HepG2 (cell line): ENCODE measurements around the gene ZNF189. TPM values are rescaled to one million over a fixed set of nuclear protein-coding genes. Genes with fewer than 3 reads are reported as not detected.

Source experiments
- JARID2 ChIP-seq: sonication (generic); formaldehyde crosslinking; IDR thresholded peaks from 2 replicates; pipeline ENCODE4 v1.8.1; 2023; ENCODE audit warnings: missing genetic modification reagents, inconsistent platforms; ENCODE audit not compliant: insufficient replicate concordance
- JUND ChIP-seq: sonication (generic); formaldehyde crosslinking; IDR thresholded peaks from 2 replicates; pipeline ENCODE4 v1.8.0; 2022; ENCODE audit warnings: mild to moderate bottlenecking, missing genetic modification reagents
- MAFF ChIP-seq: IDR thresholded peaks from 2 replicates; pipeline ENCODE4 v1.6.1; 2011; ENCODE audit warnings: low read depth, low read length, improper control_type of control experiment
- NCOA2 ChIP-seq: sonication (generic); formaldehyde crosslinking; IDR thresholded peaks from 2 replicates; pipeline ENCODE4 v1.8.0; 2022; ENCODE audit warnings: inconsistent platforms
- NFATC3 ChIP-seq: sonication (generic); formaldehyde crosslinking; IDR thresholded peaks from 2 replicates; pipeline ENCODE4 v1.5.1; 2020; ENCODE audit warnings: mild to moderate bottlenecking, missing genetic modification reagents
- SMARCC2 ChIP-seq: fragments of 450-650 bp; IDR thresholded peaks from 2 replicates; pipeline ENCODE4 v1.6.1; 2017; ENCODE audit warnings: antibody characterized with exemption, mild to moderate bottlenecking
- SOX5 ChIP-seq: IDR thresholded peaks from 2 replicates; pipeline ENCODE4 v1.6.1; 2016; ENCODE audit warnings: borderline replicate concordance
- SP2 ChIP-seq: sonication (generic); formaldehyde crosslinking; IDR thresholded peaks from 2 replicates; pipeline ENCODE4 v1.5.1; 2020; ENCODE audit warnings: mild to moderate bottlenecking, missing genetic modification reagents
- TCF12 ChIP-seq, 2 experiments: fragments of 450-650 bp in 1 of 2; sonication (generic) in 1 of 2; formaldehyde crosslinking in 1 of 2; IDR thresholded peaks; 2 replicates each; pipeline versions ENCODE4 v1.6.1 to v1.8.0; 2017 to 2022; ENCODE audit warnings: antibody characterized with exemption in 1 of 2, mild to moderate bottlenecking in 1 of 2, missing genetic modification reagents in 1 of 2, moderate library complexity in 1 of 2
- ZNF558 ChIP-seq: sonication (generic); formaldehyde crosslinking; IDR thresholded peaks from 2 replicates; pipeline ENCODE4 v1.9.0; 2022; ENCODE audit warnings: mild to moderate bottlenecking, missing genetic modification reagents, borderline replicate concordance
- ZNF766 ChIP-seq: sonication (generic); formaldehyde crosslinking; IDR thresholded peaks from 2 replicates; pipeline ENCODE4 v1.5.0; 2020; ENCODE audit warnings: missing genetic modification reagents, borderline replicate concordance
- polyA plus RNA-seq, 8 experiments: library from polyadenylated mRNA; depleted of rRNA in 3 of 8; stranded (reverse) in 7 of 8; unstranded in 1 of 8; fragments of >200 nt; fragmentation: Illumina TruSeq in 4 of 8; extraction: Trizol in 4 of 8; gene quantifications; 2 replicates each; pipeline versions ENCODE4 v1.2.1 to v1.2.3, GENCODE V29; 2011 to 2016; ENCODE audit warnings: low read depth in 4 of 8, missing spikeins in 1 of 8, mixed read lengths in 1 of 8; ENCODE audit not compliant: insufficient read depth in 1 of 8
- total RNA-seq, 5 experiments: library from RNA; depleted of rRNA; stranded (reverse); fragments of >200 nt; fragmentation: Illumina TruSeq; extraction: Trizol; gene quantifications; 2 replicates each; pipeline ENCODE4 v1.2.3, GENCODE V29; 2016; ENCODE audit warnings: low read depth in 1 of 5
- TF ChIP-seq, protein P1 (sequence below), 2 experiments: fragments of 450-650 bp in 1 of 2; sonication (generic) in 1 of 2; formaldehyde crosslinking in 1 of 2; IDR thresholded peaks; 2 replicates each; pipeline versions ENCODE4 v1.6.1 to v1.8.0; 2016 to 2022; ENCODE audit warnings: antibody characterized with exemption in 1 of 2, mild to moderate bottlenecking in 1 of 2, missing genetic modification reagents in 1 of 2
- TF ChIP-seq, protein P2 (sequence below): sonication (generic); formaldehyde crosslinking; IDR thresholded peaks from 2 replicates; pipeline ENCODE4 v1.4.0; 2020; ENCODE audit warnings: missing genetic modification reagents, borderline replicate concordance
- TF ChIP-seq, protein P3 (sequence below): sonication (generic); formaldehyde crosslinking; conservative IDR thresholded peaks from 2 replicates; pipeline ENCODE4 v1.8.0; 2022; ENCODE audit warnings: low read depth, missing genetic modification reagents
- TF ChIP-seq, protein P4 (sequence below): sonication (generic); formaldehyde crosslinking; IDR thresholded peaks from 2 replicates; pipeline ENCODE4 v1.5.0; 2020; ENCODE audit warnings: missing genetic modification reagents

The ZNF189 gene
- total and polyA plus RNA-seq, 2 of the 13 experiments (the other 11 are each of a cell fraction or from before 2014, with no cell fraction given): 8.4 to 50.0 TPM

DNA sequence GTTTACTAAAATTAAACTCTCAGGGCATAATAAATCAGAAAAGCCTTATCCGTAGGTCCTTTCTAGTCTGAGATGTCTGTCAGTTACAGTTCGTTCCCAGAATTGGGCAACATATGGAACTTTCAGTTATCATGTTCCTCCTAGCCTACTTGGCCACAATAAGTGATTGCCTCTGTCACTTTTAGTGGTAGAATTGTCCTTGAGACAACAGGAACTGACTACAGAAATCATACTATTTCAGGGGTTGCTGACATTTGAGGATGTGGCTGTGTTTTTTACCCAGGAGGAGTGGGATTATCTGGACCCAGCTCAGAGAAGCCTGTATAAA lies 956 bp downstream of the ZNF189 start (continued):
- TF ChIP-seq, protein P1, sequence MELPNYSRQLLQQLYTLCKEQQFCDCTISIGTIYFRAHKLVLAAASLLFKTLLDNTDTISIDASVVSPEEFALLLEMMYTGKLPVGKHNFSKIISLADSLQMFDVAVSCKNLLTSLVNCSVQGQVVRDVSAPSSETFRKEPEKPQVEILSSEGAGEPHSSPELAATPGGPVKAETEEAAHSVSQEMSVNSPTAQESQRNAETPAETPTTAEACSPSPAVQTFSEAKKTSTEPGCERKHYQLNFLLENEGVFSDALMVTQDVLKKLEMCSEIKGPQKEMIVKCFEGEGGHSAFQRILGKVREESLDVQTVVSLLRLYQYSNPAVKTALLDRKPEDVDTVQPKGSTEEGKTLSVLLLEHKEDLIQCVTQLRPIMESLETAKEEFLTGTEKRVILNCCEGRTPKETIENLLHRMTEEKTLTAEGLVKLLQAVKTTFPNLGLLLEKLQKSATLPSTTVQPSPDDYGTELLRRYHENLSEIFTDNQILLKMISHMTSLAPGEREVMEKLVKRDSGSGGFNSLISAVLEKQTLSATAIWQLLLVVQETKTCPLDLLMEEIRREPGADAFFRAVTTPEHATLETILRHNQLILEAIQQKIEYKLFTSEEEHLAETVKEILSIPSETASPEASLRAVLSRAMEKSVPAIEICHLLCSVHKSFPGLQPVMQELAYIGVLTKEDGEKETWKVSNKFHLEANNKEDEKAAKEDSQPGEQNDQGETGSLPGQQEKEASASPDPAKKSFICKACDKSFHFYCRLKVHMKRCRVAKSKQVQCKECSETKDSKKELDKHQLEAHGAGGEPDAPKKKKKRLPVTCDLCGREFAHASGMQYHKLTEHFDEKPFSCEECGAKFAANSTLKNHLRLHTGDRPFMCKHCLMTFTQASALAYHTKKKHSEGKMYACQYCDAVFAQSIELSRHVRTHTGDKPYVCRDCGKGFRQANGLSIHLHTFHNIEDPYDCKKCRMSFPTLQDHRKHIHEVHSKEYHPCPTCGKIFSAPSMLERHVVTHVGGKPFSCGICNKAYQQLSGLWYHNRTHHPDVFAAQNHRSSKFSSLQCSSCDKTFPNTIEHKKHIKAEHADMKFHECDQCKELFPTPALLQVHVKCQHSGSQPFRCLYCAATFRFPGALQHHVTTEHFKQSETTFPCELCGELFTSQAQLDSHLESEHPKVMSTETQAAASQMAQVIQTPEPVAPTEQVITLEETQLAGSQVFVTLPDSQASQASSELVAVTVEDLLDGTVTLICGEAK (IDR thresholded peaks at IDR 0.05): no peak
- TF ChIP-seq, protein P1 (CRISPR knock-in tag; IDR thresholded peaks at IDR 0.05): no peak
- TF ChIP-seq NCOA2 (CRISPR knock-in tag) (no peak), SMARCC2 (no peak), TCF12 (IDR thresholded peaks at IDR 0.05) (no peak), TCF12 (CRISPR knock-in tag; IDR thresholded peaks at IDR 0.05) (no peak), SOX5 (CRISPR knock-in tag) (peak; percentile 8; the same call in 1 of the 2 replicates), JARID2 (no peak), ZNF558 (CRISPR knock-in tag) (no peak), MAFF (no peak), NFATC3 (CRISPR knock-in tag) (no peak), SP2 (CRISPR knock-in tag) (no peak), ZNF766 (CRISPR knock-in tag) (0 out of 2 replicates have a peak, but pooled peaks have one; percentile 7), JUND (CRISPR knock-in tag) (no peak)
- TF ChIP-seq, protein P2, sequence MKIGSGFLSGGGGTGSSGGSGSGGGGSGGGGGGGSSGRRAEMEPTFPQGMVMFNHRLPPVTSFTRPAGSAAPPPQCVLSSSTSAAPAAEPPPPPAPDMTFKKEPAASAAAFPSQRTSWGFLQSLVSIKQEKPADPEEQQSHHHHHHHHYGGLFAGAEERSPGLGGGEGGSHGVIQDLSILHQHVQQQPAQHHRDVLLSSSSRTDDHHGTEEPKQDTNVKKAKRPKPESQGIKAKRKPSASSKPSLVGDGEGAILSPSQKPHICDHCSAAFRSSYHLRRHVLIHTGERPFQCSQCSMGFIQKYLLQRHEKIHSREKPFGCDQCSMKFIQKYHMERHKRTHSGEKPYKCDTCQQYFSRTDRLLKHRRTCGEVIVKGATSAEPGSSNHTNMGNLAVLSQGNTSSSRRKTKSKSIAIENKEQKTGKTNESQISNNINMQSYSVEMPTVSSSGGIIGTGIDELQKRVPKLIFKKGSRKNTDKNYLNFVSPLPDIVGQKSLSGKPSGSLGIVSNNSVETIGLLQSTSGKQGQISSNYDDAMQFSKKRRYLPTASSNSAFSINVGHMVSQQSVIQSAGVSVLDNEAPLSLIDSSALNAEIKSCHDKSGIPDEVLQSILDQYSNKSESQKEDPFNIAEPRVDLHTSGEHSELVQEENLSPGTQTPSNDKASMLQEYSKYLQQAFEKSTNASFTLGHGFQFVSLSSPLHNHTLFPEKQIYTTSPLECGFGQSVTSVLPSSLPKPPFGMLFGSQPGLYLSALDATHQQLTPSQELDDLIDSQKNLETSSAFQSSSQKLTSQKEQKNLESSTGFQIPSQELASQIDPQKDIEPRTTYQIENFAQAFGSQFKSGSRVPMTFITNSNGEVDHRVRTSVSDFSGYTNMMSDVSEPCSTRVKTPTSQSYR: no peak
- TF ChIP-seq, protein P3, sequence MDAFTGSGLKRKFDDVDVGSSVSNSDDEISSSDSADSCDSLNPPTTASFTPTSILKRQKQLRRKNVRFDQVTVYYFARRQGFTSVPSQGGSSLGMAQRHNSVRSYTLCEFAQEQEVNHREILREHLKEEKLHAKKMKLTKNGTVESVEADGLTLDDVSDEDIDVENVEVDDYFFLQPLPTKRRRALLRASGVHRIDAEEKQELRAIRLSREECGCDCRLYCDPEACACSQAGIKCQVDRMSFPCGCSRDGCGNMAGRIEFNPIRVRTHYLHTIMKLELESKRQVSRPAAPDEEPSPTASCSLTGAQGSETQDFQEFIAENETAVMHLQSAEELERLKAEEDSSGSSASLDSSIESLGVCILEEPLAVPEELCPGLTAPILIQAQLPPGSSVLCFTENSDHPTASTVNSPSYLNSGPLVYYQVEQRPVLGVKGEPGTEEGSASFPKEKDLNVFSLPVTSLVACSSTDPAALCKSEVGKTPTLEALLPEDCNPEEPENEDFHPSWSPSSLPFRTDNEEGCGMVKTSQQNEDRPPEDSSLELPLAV (CRISPR knock-in tag): no peak
- TF ChIP-seq, protein P4, sequence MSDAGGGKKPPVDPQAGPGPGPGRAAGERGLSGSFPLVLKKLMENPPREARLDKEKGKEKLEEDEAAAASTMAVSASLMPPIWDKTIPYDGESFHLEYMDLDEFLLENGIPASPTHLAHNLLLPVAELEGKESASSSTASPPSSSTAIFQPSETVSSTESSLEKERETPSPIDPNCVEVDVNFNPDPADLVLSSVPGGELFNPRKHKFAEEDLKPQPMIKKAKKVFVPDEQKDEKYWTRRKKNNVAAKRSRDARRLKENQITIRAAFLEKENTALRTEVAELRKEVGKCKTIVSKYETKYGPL (CRISPR knock-in tag): 0 out of 2 replicates have a peak, but pooled peaks have one; percentile 22
